Activated T-helper 1 cell treated with Interleukin-2 at 50 U/mL for 16 hours (primary cell): ENCODE measurements around the gene SYNPO.

ENCODE experiments used
- DNase-seq: peaks from one replicate; pipeline ENCODE4 v3.0.0-alpha.2; 2020; ENCODE audit warnings: low read depth

Gene SYNPO

DNA sequence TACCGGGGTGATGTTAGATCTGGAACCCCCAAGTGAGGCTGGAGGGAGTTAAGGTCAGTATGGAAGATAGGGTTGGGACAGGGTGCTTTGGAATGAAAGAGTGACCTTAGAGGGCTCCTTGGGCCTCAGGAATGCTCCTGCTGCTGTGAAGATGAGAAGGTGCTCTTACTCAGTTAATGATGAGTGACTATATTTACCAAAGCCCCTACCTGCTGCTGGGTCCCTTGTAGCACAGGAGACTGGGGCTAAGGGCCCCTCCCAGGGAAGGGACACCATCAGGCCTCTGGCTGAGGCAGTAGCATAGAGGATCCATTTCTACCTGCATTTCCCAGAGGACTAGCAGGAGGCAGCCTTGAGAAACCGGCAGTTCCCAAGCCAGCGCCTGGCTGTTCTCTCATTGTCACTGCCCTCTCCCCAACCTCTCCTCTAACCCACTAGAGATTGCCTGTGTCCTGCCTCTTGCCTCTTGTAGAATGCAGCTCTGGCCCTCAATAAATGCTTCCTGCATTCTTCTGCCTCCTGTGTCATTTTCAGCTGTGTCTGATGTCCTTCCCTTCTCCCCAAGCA, 18.3 kb downstream of the SYNPO start:
- DNase-seq, result no peak

DNA sequence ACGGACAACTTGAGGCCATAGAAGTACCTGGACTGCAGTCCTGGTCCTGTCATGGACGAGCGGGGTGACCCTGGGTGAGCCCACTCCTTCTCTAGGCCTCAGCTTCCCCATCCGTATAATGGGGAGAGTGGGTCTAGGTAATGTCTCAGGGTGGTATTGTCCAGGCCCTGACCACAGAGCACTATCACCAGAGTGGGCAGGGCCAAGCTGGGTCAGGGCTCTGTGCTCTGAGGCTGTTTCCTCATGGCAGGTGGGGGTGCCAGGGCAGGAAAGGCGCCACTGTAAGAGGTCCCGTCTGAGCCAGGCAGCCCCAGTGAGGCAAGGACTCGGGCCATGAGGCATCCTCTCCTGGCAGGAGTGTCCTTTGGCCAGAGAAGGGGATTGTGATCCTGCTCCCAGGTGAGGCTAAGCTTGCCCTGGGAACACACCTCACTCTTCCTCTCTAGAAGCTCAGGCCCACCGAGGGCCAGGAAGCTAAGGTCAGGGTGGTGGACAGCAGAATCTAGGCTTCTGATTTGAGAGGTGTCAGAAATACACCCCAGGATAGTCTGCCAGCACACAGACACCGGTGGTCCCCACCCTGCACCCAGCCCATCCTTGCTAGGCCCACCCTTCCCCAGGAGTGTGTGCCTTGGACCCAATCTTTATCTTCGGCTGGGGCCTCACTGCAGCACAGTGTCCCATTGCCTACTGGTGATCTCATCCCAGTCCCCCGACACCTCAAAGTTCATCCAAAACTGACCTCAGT, 19.1 kb downstream of the SYNPO start:
- no peak for DNase-seq

DNA sequence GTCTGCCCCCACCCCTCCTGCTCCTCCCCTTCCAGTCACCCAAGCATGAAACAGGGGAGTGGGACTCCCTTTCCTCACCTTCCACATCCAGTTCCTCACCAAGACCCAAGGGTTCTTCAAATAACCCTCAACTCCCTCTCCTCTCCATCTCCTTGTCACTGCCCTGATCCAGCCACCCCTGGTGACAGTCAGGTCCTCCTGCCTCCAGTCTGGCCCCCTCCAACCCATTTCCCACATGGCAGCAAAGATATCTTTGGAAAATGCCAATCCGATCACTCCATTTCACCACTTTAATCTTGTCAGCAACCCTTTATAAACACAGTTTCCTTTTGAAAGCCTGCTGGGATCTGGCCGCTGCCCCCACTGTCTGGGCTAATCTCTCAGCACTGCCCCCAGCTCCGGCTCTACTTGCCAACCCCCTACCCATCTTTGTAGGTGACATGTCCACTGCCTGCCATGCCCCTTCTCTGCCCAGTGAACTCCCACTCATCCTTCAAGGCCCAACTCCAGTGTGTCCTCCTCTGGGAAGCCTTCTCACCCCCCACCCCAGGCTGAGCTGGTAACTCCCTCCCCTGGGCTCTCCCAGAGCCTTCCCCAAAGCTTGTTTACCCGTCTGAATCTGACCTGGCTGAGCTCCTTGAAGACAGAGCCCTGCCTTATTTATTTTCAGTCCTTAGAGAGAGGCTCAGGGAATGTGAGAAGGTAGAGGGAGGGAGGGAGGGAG, 19.8 kb downstream of the SYNPO start:
- no peak for DNase-seq

DNA sequence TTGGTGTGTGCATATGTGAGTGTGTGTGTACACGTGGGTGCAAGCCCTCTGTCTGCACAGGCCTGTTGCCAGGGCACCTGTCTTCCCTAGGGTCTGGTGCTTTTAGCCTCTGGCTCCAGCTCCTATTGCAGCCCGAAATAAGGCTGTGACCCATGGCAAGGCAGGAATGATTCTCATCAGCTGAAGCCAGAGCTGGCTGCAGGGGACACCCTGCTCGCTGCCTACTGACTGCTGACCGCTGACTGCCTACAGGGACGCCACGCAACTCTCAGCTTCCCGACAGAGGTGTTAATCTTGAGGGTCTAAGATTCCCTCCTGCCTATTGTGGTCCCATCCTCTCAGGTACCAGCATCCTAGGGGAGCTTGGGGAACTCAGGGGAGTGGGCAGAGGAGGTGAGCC, 20.6 kb downstream of the SYNPO start, which contains the start of gene MYOZ3:
MYOZ3 (plus strand) TSS at position 166 of the 400 bp plus-strand sequence. CDS start 1,691 bp downstream, outside the sequence.
- no peak for DNase-seq

DNA sequence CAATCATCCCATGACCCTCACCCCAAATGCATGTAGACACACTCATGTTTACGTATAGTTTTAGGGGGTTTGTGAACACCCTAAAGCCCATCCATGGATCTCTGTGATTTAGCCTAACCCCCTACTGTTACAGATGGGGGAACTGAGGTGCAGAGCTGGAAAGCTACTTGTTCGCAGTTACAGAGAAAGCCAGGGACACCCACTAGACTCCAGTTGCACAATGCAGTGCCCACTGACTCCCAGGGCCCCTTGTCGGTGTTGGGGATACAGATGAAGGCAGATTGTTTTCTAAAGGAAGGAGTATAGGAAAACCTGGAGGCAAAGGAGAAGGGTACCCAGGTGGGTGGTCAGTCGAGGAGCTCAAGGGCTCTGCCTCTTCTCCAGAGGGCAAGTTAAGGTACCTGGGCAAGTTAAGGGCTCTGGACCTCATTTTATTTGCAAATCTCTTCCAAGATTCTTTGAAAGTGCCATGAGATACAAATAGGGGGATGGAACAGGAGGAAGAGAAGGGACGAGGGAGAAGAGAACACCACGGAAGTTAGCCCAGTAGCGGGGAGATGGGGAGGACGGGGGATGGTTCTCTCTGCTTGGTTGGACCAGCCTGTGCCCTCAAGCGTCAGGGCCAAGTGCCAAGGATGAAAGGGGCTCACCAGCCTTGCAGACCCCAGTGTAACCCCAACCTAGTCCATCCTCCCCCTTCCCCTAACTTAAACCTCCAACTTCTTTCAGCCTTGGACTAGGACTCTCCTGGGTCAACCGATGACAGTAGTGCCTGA, 21.5 kb downstream of the SYNPO start:
- no peak for DNase-seq

DNA sequence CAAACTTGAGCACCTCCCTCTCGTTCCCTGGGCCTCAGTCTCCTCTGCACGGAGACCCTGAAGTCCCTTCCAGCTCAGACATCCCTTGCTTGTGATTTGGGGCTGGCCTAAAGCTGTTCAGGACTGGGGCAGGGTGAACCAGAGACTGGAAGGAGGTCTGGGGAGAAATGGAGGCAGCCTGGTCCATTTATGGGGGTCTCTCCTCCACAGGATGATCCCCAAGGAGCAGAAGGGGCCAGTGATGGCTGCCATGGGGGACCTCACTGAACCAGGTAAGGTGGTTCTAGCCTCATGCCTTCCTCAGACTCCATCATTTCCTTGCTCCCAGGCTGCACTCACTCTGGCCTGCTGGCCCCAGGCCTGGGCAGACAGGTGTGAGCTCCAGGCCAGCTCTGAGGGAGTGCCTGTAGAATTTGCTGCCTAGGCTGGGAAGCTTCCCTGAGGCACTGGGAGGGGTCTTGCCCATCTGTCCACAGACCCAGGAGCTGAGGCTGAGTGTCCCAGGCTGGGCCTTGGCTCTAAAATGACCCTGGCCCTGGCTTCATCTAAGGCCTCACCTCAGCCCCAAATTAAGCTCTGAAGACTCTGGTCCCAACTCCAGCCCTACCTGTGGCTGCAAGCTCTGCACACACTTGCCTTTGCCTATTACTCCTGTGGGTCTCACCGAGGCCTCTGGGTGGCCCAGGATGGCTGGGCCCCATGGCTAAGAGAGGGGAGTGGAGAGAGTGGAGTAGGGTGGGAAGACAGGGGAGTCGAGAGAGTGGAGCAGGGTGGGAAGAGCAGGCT, 22.5 kb downstream of the SYNPO start:
- no peak for DNase-seq

DNA sequence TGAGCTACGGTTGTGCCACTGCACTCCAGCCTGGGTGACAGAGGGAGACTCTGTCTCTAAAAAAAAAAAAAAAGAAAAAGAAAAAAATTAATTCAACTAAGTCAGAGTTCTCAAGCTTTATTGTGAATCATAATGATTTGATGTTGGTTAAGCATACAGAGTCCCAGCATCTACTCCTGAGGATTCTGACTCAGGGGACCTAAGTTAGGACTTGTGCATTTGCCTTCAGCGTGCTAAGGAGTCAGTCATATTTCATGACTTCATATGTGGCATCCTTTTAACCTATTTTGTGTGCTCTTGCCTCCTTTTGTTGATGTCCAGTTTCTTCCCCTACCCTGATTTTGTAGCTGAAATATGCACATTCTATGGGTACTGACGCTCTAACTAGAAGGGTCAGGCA, 23.5 kb downstream of the SYNPO start:
- no peak for DNase-seq

DNA sequence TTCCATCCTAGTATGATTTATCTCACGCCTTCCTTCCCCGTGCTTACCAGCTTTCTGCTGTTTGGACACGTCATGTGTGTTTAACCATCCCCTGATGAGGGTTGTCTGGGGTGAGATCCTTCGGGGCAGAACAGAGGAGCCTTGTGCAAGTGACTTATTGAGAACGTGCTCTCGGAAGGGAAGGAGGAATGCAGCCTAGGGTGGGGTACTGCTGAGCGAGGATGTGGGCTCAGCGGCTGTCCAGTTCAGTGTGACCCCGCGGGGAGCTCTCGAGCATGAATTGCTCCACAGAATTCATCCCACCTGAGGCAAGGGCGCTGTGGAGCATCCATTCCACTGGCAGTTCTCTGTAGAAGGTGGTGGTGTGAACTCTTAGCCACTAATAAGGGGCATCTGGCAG, 24.6 kb downstream of the SYNPO start:
- no peak for DNase-seq

DNA sequence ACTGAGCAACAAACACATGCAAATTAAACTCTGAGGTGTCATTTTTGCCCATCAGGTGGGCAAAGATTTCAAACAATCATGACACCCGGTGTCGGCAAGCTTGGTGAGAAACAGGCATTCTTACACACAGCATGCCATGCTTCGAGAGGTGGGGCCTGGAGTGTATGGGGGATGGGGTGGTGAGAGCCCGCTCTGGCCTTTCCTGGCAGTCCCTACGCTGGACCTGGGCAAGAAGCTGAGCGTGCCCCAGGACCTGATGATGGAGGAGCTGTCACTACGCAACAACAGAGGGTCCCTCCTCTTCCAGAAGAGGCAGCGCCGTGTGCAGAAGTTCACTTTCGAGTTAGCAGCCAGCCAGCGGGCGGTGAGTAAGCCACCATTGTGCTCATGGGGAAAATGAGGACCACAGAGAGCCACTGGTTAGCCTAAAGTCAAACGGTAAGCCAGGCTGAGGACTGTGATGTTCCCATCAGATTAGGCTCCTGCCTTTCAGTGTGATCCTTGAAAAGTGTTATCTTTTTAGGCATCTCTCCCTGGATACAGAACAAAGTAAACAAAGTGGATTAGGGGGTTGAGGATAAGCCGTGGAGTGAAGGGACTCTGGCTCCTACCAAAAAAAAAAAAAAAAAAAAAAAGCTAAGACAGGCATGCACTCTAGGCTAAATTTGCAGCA, 30.0 kb downstream of the SYNPO start:
- no peak for DNase-seq

DNA sequence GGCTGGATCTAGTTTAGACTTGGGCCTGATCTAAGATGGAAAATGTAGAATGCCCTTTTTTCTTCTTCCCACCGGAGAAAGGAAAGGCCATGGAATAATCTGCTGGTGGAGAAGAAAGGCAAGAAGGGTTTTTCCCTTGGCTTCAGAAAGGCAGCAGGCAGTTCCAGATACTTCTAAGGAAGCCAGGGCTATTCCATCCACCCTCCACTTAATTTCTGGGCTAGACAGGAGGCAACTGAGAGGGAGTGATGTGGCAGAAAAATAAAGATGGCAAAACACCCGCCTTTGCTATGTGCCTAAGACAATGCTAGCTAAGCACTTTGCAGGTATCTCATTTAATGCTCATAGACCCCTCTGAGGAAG, 30.5 kb downstream of the SYNPO start:
- no peak for DNase-seq

DNA sequence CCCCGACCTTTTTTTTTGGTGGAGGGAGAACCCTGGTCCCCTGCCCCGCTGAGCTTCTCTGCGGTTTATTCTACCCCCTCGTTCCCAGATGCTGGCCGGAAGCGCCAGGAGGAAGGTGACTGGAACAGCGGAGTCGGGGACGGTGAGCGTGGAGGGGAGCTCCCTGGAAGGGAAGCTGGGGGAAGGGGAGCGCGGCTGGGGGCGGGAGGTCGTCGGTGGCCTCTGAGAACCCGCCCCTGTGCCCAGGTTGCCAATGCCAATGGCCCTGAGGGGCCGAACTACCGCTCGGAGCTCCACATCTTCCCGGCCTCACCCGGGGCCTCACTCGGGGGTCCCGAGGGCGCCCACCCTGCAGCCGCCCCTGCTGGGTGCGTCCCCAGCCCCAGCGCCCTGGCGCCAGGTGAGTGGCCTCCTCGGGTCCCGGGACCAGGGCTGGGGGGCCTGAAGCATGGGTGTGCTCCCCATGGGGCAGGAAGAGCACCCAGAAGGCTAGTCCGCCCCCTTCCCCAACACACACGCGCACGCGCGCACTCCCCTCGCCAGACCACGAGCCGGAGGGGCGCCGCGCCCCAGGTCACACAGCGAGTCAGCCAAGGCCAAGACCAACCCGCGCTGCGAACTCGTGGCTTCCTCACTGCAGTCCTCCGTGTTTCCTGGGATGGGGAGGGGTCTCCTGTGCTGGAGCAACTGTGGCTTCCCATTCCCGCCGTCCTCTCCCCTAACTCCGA, 31.2 kb downstream of the SYNPO start:
- DNase-seq, result no peak

DNA sequence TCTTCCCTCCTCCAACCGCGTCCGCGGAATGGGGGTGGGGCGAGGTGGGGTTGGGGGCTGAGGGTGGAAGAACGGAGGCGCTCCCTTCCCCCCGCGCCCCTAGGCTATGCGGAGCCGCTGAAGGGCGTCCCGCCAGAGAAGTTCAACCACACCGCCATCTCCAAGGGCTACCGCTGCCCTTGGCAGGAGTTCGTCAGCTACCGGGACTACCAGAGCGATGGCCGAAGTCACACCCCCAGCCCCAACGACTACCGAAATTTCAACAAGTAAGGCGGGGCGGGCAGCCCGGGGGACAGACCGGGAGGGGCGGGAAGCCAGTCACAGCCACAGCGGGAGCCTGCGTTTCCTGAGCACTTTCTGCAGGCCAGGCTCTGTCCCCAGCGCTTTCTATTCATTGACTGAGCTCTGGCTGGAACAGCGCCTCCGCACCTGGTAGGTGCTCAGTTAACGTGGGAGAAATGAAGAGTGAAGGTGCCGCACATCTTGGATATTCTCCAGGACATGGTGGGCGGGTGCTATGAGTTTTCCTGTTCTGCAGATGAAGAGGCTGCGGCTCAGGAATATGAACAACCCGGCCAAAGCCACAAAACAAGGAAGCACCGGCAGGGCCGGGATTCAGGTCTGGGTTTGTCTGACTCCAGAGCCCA, 31.9 kb downstream of the SYNPO start:
- no peak for DNase-seq

DNA sequence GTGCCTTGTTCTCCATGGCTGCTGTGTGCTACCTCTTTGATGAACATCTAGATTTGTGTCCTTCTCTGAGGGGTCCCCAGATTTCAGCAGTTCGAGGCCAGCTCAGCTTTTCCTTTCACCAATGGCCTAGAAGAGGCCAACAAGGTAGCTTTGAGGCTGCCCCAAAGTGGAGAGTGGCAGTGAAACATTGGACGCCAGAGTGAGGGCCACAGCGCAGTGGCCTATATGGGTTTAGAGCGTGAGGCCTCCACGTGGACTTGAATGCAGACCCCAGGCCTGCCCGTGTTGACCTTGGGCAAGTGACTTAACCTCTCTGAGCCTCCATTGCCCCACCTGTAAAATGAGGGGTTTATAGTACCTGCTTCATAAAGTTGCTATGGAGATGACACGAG, 32.4 kb downstream of the SYNPO start:
- no peak for DNase-seq

DNA sequence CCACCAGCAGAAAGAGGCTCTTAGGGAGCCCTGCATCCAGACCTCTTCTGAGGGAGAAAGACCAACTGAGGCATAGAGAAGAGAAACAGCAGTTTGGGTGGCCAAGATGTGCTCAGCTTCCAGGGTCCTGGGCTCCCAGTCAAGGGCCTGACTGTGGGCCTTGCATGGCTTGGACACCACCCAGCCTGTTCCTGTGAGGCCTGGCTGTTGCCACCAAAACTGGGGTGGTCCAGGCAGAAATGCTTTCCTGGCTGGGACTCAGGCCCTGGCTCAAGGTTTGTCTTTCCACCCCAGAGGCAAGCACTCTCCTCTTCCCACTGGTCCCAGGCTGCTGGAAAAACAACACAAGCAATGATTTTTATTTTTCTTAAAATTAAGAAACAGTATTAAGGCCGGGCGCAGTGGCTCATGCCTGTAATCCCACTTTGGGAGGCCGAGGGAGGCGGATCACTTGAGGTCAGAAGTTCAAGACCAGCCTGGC, 33.9 kb downstream of the SYNPO start:
- DNase-seq, result no peak

DNA sequence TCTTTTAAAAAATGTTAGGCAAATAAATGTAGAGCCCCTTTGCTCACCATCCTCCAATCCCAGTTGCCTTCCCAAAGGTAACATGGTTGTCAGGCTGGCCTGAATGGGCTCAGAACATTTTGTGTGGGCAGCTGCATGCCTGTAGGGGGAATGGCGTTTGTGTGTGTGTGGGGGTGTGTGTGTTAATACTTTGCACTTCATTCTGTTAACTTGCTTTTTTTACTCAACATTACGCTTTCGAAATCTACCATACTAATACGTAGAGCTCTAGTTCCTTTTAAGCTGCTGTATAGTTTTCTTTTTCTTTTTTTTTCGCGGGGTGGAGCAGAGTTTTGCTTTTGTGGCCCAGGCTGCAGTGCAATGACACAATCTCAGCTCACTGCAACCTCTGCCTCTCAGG, 34.6 kb downstream of the SYNPO start:
- DNase-seq, result no peak

DNA sequence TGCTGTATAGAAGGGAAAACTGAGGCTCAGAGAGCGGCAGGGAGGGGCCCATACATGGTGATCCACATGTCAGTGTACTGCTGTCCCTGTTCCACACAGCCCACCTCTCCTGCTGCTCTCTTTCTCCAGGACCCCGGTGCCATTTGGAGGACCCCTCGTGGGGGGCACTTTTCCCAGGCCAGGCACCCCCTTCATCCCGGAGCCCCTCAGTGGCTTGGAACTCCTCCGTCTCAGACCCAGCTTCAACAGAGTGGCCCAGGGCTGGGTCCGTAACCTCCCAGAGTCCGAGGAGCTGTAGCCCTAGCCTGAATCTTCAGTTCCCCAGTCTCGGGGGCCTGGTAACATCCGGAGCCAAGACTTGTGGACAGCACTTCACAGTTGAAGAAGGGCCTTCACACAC, 36.1 kb downstream of the SYNPO start:
- DNase-seq, result no peak

DNA sequence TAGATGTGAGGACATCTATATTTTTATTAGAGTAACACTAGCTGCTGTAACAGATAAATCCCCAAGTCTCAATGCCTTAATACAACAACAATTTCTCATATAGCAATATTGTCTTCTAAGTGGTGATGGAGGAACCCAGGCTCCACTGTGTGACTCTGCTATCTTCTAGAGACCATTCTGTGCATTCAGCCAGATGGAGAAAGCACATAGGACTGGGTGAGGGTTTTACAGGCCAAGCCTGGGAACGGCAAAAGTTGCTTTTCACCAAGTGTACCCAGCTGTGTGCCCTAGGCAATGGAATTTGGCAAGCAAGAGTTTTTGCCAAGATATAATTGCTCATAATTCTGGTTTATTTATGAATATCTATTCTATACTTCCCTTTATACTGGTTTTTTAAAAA, 48.7 kb downstream of the SYNPO start:
- no peak for DNase-seq

DNA sequence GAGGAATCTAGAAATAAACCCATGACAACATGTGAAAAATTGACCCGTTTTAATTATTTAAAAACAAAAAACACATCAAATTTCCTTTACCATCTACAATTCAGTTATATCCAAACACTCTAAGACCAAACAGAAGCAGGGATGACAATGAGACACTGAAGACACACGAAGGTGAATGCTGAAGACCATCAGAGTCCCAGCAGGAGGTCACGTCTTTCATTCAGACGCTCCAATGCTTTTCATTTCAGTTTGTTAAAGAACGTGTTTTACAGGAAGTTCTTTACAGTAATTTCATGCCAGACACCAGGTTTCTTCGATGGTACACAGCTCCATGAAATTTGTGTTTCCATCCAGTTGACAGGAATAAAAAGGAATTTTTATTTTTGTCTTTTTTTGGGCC, 50.3 kb downstream of the SYNPO start:
- no peak for DNase-seq

DNA sequence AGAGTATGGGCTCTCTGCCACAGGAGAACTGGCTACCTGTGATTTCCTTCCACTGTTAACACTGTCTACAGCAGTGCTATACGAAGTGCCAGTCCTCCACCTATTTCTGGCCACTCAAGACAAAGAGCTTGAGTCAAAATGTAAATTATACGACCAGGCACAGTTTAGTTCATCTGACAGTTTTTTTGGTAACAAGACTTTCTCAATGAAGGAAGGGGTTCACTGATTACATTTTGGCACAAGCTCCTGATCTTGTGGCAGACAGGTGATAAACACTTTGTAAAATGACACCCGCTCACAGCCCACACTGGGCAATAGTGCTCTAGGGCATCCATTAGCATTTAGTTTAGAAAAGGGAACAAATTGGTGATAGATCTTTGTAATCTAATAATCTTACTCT, 51.8 kb downstream of the SYNPO start:
- DNase-seq, result no peak

DNA sequence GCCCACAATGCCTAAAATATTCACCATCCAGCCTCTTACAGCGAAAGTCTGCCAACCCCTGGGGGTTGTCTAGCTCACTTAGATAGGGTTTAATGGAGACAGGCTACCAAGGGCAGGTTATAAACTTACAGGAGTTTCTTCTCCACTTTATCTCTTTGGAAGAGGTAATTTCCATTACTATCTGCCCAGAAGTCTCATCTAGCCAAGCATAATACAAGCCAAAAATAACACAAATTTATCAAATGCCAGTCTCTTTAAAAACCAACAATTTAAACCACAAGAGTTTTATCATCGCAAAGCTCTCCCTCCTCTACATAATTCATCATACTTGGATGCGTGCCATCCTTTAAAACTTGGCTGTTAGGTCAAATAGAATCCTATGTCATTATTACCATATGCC, 54.2 kb downstream of the SYNPO start:
- no peak for DNase-seq
